GM18870 (cell line): ENCODE measurements around the gene AOPEP.

Experiments
- ATAC-seq: cut with Tn5 transposase; IDR thresholded peaks from one replicate; pipeline ENCODE4 v1.9.1; 2021; ENCODE audit warnings: moderate library complexity; ENCODE audit not compliant: unreplicated experiment

AOPEP gene

DNA sequence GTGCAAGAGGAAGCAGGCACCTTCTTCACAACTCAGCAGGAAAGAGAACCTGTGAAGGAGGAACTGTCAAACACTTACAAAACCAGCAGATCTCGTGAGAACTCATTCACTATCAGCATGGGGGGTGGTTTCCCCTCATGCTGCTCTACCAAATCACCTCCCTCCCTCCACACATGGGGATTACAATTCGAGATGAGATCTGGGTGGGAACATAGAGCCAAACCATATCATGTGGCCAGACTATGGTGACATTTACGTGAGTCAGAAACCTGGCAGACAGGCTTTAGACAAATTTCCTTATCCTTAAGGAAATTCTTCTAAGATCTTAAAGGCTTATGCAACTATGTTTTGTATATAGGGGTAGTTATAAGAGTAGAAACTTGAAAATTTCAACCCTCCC, 8.7 kb upstream of the AOPEP start:
- ATAC-seq, result no peak

- no peak for ATAC-seq
These were observed 7.6 kb upstream of the AOPEP start for GRCh38 chr9:94718936-94719335.

- no peak for ATAC-seq
These were observed 6.6 kb upstream of the AOPEP start for GRCh38 chr9:94719878-94720277.

GRCh38 chr9:94720846-94721549, 5.5 kb upstream of the AOPEP start:
- ATAC-seq, result no peak

- ATAC-seq, result no peak
These were observed 4.7 kb upstream of the AOPEP start for GRCh38 chr9:94721754-94722153.

DNA sequence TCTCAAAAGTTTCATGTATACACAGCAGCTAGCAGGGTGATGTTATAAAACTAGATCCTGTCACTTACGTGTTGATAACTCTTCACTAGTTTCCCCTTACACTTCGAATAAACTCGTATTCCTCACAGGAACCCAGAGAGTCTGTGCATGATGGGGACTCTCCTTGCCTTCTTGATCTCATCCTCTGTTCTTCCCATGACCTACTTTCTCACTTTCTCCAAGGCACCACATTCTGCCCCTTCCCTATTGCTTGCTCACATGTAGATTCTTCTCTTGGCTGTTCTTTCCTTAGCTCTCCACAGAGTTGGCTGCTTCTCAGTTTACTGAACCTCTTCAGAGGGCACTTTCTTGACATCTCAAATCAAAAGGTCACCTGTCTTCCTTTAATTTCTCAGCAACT, 1.2 kb upstream of the AOPEP start:
- ATAC-seq, result no peak

GRCh38 chr9:94728719-94729118, 2.2 kb downstream of the AOPEP start:
- no peak for ATAC-seq

DNA sequence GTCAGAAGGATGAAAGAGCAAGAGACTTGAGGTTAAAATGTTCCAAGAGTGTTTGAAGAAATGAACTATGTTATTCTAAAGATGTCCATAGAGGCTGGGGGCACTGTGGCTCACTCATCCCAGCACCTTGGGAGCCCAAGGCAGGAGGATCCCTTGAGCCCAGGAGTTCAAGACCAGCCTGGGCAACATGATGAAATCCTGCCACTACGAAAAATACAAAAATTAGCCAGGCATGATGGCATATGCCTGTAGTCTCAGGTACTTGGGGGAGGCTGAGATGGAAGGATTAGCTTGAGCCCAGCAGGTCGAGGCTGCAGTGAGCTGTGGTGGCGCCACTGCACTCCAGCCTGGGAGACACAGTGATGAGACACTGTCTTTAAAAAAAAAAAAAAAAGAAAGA, 2.7 kb downstream of the AOPEP start:
- no peak for ATAC-seq

DNA sequence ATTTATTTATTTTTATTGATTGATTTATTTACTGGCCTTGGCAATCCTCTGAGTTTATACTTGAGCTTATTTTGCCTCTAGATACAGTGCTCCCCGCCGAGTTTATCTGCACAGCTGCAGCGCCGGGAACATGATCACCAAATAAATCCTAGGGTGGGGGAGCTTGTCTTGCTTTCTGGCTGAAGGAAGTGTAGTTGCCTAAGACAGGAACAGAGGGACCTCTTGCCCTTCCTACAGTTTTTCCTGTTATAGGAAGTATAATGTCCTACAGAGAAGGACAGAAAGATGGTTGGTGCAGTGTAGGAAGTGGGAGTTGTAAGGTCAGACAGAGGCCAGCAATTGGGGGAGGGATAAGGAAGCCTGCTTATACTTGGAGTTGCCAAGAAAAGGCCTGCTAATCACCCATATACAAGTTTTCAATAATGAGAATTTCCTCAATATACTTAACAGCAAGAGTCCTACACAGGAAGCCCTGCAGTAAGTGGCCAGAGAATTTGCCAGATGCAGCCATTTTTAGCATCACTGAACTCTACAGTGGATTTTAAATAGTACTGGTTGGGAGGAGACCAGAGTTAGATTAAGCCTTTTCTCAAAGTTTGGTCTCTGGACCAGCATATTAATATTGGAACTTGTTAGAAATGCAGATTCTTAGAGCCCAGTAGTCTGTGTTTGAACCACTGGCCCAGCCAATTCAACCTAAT, 7.7 kb downstream of the AOPEP start:
- ATAC-seq, result no peak

- no peak for ATAC-seq
These were observed 10.3 kb downstream of the AOPEP start for GRCh38 chr9:94736759-94737158.

DNA sequence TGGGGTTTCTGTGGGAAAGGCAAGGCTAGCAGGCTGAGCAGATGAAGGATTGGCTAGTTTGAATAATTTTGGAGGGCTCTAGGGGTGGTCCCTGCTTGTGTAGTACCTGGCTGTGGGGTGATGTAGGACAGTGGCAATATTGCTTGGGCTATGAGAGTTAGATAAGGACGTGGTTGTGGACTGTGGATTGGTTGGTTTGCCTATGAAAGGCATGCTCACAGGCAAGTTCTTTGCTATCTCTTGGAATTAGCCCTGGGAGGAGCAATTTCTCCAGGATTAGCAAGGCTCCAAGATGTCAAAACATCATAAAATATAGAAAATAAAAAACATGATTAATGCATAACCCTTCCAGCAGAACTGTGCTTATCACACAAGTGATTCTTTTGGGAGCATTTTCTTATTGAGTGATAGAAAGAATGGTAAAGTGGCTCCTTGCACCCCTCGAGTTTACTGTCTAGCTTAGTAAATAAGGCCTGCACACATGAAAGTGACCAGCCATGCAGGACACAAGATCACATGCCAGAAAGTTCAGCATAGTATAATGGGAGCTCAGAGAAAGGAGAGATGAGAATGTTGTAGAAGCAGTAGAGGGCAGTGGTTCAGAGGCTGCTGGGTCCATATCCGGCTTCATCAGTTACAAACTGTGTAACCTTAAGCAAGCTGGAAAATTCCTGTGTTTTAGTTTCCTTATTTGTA, 13.8 kb downstream of the AOPEP start:
- ATAC-seq, result no peak

GRCh38 chr9:94741866-94742265, 15.4 kb downstream of the AOPEP start:
- no peak for ATAC-seq

GRCh38 chr9:94743035-94743954, 16.8 kb downstream of the AOPEP start:
- ATAC-seq, result no peak

DNA sequence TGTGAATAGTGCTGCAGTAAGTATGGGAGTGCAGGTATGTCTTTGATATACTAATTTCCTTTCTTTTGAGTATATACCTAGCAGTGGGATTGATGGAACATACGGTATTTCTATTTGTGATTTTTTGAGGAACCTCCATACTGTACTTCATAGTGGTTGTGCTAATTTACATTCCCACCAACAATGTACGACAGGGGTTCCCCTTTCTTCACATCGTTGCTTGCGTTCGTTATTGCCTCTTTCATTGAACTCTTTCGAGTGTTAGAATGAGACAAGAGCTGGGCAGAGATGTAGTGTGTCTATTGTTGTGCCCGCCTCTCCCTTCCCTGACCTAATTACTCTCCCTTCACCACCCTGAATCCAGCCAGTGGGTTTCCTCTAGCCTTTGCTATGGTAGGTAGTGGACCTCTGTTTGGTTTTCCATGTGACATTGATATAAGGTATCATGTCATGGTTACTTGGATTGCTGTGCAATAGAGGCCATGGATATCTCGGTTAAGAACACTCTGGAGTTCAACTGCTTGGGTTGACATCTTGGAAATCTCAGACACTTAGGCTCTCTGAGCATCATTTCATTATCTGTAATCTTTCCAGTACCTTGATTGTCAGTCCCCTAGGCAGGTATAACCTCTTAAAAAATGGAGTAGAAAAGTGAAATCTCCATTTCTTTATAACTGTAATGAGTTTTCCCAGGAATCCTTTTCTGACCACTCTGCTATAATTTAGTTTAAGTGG, 19.5 kb downstream of the AOPEP start:
- ATAC-seq, result no peak

GRCh38 chr9:94746541-94747370, 20.3 kb downstream of the AOPEP start:
- no peak for ATAC-seq

DNA sequence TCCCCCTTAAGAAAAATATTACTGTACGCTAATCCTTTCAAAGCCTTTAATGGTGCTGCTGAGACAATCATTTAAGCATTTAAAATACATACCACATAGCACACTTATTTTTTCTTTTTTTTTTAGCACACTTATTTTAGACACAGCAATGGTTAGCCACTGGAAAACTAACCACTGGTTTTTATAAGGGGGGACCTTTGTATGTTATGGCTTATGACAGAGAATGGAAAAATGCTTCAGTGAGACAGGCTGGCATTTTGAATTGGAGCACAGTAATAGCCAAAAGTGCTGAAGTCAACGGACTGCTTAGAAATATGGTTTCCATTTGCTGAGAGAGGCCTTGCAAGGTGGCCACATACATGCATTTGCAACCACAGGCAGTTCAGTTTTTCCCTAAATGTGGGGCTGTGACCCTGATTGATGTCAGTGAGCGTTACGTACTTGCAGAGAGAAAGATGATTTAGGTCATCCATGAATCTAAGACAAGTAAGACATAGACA, 28.5 kb downstream of the AOPEP start:
- ATAC-seq, result no peak

- no peak for ATAC-seq
These were observed 30.7 kb downstream of the AOPEP start for GRCh38 chr9:94757158-94757557.

DNA sequence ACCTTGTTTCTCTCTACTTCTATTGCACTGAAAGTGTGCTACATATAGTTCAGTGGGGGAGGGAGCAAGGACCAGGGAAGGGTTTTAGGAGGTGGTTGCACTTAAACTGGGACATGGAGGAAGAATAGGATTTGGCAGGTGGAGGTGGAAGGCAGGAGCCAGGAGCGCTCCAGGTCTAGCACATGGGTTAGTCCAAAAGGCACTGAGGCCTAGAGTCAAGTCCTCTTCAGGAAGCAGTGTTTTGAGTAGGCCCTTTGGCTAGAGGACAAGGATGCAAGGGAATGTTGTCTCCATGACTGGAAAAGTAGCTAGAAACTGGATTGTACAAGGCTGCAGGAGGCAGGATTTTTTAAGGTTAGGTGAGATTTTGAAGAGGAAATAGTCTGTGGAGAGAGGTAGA, 31.5 kb downstream of the AOPEP start:
- ATAC-seq, result no peak

GRCh38 chr9:94758880-94759279, 32.4 kb downstream of the AOPEP start:
- no peak for ATAC-seq
